ENCODE measurements around the gene MGMT.
"Not testable (repeated sequence)": the region's sequence is repeated elsewhere in the genome, so short reads cannot be mapped to it uniquely, and the experiment has no call there.

Gene MGMT

DNA sequence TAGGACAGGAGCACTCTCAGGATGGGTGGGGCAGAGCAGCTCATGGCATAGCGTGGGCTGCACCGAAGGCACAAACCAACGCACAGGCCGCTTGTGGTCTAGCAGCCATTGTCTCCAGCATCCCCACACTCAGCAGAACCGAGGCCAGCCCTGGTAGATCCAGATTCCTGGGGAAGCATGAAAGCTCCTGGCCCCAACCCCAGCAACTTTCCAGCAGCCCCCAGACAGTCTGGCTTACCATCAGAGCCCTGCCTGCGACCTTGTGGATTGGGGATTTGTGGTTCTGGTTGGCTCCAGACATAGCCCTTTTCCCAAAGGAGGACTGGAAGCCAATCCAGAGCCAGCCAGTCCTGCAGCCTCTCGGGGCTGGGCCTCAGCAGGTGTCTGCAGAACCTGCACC, 33.8 kb upstream of the MGMT start:
- Histone ChIP-seq H3K4me1 (ENCODE audit: insufficient read depth, low read length) (no peaks in the 10 kb centered on the region), H3K9ac (ENCODE audit: low read depth, low read length) (no peak overlapping the region), H3K27me3 (ENCODE audit: insufficient read depth, low read length, poor library complexity) (no peaks in the 10 kb centered on the region), H3K4me3 (ENCODE audit: low read depth in 1 of 2, low read length in 2 of 2) (no peak overlapping the region), H4K20me1 (ENCODE audit: insufficient read depth, low read length) (no peaks in the 10 kb centered on the region), H2AFZ (ENCODE audit: low read depth, low read length) (no peak overlapping the region), H3K4me2 (ENCODE audit: insufficient read depth, low read length) (no peak overlapping the region), H3K79me2 (ENCODE audit: insufficient read depth, low read length) (no peaks in the 10 kb centered on the region), H3K9me3 (ENCODE audit: insufficient read depth, low read length, severe bottlenecking) (no peaks in the 10 kb centered on the region), H3K36me3 (ENCODE audit: insufficient read depth, low read length) (no peaks in the 10 kb centered on the region), H3K27ac (ENCODE audit: low read length) (no peak overlapping the region)
- ATAC-seq (ENCODE audit: insufficient read depth, low read depth): no peak
- no peak for DNase-seq
- no peak for TF ChIP-seq EZH2 (IDR thresholded peaks at IDR 0.05; ENCODE audit: borderline replicate concordance, low read depth, low read length, severe bottlenecking)
- TF ChIP-seq, protein P1, sequence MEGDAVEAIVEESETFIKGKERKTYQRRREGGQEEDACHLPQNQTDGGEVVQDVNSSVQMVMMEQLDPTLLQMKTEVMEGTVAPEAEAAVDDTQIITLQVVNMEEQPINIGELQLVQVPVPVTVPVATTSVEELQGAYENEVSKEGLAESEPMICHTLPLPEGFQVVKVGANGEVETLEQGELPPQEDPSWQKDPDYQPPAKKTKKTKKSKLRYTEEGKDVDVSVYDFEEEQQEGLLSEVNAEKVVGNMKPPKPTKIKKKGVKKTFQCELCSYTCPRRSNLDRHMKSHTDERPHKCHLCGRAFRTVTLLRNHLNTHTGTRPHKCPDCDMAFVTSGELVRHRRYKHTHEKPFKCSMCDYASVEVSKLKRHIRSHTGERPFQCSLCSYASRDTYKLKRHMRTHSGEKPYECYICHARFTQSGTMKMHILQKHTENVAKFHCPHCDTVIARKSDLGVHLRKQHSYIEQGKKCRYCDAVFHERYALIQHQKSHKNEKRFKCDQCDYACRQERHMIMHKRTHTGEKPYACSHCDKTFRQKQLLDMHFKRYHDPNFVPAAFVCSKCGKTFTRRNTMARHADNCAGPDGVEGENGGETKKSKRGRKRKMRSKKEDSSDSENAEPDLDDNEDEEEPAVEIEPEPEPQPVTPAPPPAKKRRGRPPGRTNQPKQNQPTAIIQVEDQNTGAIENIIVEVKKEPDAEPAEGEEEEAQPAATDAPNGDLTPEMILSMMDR (IDR thresholded peaks at IDR 0.05; ENCODE audit: borderline replicate concordance, extremely low read depth, low read length, poor library complexity, severe bottlenecking): no peak

DNA sequence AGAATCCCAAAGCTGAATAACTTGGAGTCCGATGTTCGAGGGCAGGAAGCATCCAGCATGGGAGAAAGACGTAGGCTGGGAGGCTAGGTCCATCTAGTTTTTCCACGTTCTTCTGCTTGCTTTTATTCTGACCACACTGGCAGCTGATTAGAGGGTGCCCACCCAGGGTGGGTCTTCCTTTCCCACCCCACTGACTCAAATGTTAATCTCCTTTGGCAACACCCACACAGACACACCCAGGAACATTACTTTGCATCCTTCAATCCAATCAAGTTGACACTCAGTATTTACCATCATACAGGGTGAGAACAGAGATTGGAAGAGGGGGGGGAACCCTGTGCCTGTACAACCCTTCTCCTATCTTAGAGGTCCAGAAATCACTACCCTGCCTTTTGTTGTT, 31.3 kb upstream of the MGMT start:
- not testable (repeated sequence) for H4K20me1 ChIP-seq (ENCODE audit: insufficient read depth, low read length); H3K27ac ChIP-seq (ENCODE audit: low read length); DNase-seq; H3K4me2 ChIP-seq (ENCODE audit: insufficient read depth, low read length); H3K27me3 ChIP-seq (ENCODE audit: insufficient read depth, low read length, poor library complexity); H3K9ac ChIP-seq (ENCODE audit: low read depth, low read length); H3K4me3 ChIP-seq (ENCODE audit: low read depth in 1 of 2, low read length in 2 of 2); H3K9me3 ChIP-seq (ENCODE audit: insufficient read depth, low read length, severe bottlenecking); H3K79me2 ChIP-seq (ENCODE audit: insufficient read depth, low read length); ATAC-seq (ENCODE audit: insufficient read depth, low read depth); H3K36me3 ChIP-seq (ENCODE audit: insufficient read depth, low read length); H3K4me1 ChIP-seq (ENCODE audit: insufficient read depth, low read length); H2AFZ ChIP-seq (ENCODE audit: low read depth, low read length)

DNA sequence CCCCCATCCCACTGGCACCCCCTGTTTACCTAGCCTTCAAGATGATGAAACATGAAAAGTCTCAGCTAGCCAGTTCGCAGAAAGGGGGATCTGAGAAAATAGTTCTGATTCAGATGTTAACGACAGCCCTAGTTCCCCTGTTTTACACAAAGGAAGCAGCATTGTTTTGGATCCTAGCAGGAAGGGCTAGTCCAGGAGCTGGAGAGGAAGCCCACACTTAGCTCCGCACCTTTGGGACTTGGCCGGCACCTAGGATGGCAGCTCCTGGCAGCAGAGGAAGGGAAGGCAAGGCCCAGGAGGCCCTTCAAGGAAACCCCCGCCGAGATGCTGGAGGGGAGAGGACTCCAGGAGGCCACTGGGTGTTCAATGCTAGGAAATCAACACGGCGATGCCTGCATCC, 29.0 kb upstream of the MGMT start:
- Histone ChIP-seq H2AFZ (ENCODE audit: low read depth, low read length) (no peak overlapping the region), H3K9me3 (ENCODE audit: insufficient read depth, low read length, severe bottlenecking) (no peaks in the 10 kb centered on the region)
- ATAC-seq (ENCODE audit: insufficient read depth, low read depth): no peak

GRCh38 chr10:129440247-129440646, 26.8 kb upstream of the MGMT start:
- Histone ChIP-seq H3K27me3 (ENCODE audit: insufficient read depth, low read length, poor library complexity) (no peaks in the 10 kb centered on the region), H3K9me3 (ENCODE audit: insufficient read depth, low read length, severe bottlenecking) (no peaks in the 10 kb centered on the region), H3K4me3 (ENCODE audit: low read depth in 1 of 2, low read length in 2 of 2) (no peak overlapping the region), H3K27ac (ENCODE audit: low read length) (no peak overlapping the region), H3K4me2 (ENCODE audit: insufficient read depth, low read length) (no peak overlapping the region), H4K20me1 (ENCODE audit: insufficient read depth, low read length) (no peaks in the 10 kb centered on the region), H3K36me3 (ENCODE audit: insufficient read depth, low read length) (no peaks in the 10 kb centered on the region), H3K79me2 (ENCODE audit: insufficient read depth, low read length) (no peaks in the 10 kb centered on the region), H2AFZ (ENCODE audit: low read depth, low read length) (no peak overlapping the region), H3K4me1 (ENCODE audit: insufficient read depth, low read length) (no peaks in the 10 kb centered on the region), H3K9ac (ENCODE audit: low read depth, low read length) (no peak overlapping the region)
- no peak for TF ChIP-seq EZH2 (IDR thresholded peaks at IDR 0.05; ENCODE audit: borderline replicate concordance, low read depth, low read length, severe bottlenecking)
- TF ChIP-seq, protein P1 (IDR thresholded peaks at IDR 0.05; ENCODE audit: borderline replicate concordance, extremely low read depth, low read length, poor library complexity, severe bottlenecking): no peak
- no peak for ATAC-seq (ENCODE audit: insufficient read depth, low read depth)
- no peak for DNase-seq

More for the DNA sequence above, 29.0 kb upstream of the MGMT start:
- H4K20me1 ChIP-seq (ENCODE audit: insufficient read depth, low read length): no peaks in the 10 kb centered on the region
- no peak overlapping the region for H3K4me3 ChIP-seq (ENCODE audit: low read depth in 1 of 2, low read length in 2 of 2)
- no peak overlapping the region for H3K27ac ChIP-seq (ENCODE audit: low read length)
- no peaks in the 10 kb centered on the region for H3K79me2 ChIP-seq (ENCODE audit: insufficient read depth, low read length)
- H3K9ac ChIP-seq (ENCODE audit: low read depth, low read length): no peak overlapping the region
- H3K4me2 ChIP-seq (ENCODE audit: insufficient read depth, low read length): no peak overlapping the region
- H3K4me1 ChIP-seq (ENCODE audit: insufficient read depth, low read length): no peaks in the 10 kb centered on the region
- no peak for TF ChIP-seq EZH2 (IDR thresholded peaks at IDR 0.05; ENCODE audit: borderline replicate concordance, low read depth, low read length, severe bottlenecking)
- TF ChIP-seq, protein P1 (IDR thresholded peaks at IDR 0.05; ENCODE audit: borderline replicate concordance, extremely low read depth, low read length, poor library complexity, severe bottlenecking): no peak
- no peaks in the 10 kb centered on the region for H3K27me3 ChIP-seq (ENCODE audit: insufficient read depth, low read length, poor library complexity)
- DNase-seq: no peak
- no peaks in the 10 kb centered on the region for H3K36me3 ChIP-seq (ENCODE audit: insufficient read depth, low read length)
